ENCODE results near the gene TTC14. TPM values are rescaled to one million over a fixed set of nuclear protein-coding genes. Genes with fewer than 3 reads are reported as not detected.

Gene TTC14, protein sequence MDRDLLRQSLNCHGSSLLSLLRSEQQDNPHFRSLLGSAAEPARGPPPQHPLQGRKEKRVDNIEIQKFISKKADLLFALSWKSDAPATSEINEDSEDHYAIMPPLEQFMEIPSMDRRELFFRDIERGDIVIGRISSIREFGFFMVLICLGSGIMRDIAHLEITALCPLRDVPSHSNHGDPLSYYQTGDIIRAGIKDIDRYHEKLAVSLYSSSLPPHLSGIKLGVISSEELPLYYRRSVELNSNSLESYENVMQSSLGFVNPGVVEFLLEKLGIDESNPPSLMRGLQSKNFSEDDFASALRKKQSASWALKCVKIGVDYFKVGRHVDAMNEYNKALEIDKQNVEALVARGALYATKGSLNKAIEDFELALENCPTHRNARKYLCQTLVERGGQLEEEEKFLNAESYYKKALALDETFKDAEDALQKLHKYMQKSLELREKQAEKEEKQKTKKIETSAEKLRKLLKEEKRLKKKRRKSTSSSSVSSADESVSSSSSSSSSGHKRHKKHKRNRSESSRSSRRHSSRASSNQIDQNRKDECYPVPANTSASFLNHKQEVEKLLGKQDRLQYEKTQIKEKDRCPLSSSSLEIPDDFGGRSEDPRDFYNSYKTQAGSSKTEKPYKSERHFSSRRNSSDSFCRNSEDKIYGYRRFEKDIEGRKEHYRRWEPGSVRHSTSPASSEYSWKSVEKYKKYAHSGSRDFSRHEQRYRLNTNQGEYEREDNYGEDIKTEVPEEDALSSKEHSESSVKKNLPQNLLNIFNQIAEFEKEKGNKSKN
- total RNA-seq (2021; ENCODE audit: unreplicated experiment) = 31.5 TPM
- 5.6 and 7.5 TPM in 2 replicates for polyA plus RNA-seq (2012)
- Bru-seq, nascent RNA = percentile 94 among the genes with signal in this experiment
- BruChase-seq, experiment 1, labeled RNA remaining after a 6-hour chase = percentile 90 among the genes with signal in this experiment
- percentile 97 among the genes with signal in this experiment for BruChase-seq, experiment 2, labeled RNA remaining after a 2-hour chase
- long read RNA-seq, full-length matches to known transcripts = 6 of 25 reads
- long read RNA-seq, partial matches to known transcripts = 6 of 25 reads
- long read RNA-seq, other reads (novel, unspliced or antisense) = 13 of 25 reads

DNA sequence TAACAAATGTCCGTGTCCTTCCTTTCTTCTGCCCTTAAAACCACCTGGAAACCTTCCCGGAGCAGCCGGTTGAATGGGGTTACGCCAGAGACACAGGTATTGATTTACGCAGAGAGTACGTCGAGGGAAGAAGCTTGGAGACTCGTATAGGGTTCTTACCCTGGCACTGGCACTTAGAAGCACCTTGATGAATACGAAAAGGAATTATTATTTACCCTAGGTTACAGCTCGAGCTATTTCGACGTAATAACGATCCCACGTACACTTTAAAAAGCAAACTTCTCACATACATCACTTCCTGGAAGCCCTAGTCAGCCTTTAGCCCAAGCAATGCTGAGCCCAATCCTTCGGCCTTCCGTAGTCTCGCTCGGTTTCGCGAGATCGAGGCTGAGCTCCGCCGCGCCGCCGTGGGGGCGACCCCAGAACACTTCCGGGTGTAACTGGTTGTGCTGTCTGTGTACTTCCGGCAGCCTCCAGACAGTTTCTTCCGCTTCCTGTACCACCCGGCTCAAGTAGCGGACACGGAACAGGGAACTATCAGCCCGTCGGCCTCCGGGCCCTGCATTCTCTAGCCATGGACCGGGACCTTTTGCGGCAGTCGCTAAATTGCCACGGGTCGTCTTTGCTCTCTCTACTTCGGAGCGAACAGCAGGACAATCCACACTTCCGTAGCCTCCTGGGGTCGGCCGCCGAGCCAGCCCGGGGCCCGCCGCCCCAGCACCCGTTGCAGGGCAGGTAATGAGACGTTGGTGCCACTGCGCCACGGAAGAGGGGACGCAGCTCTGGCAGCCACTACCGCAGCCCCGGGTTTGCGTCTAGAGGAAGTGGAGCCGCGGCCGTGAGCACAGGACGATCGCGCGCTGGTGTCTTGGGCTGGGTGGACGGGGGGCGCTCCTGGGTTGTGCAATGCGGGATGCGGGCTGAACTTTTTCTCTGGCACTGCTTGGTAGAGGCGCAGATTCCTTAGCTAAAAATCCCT lies at the start of gene TTC14:
TSS of gene TTC14 (plus strand) at position 476 of the 979 bp plus-strand sequence. CDS start at position 575, 99 bp downstream.
- peak within 1 kb of the TSS; percentile 77 for H3K27ac ChIP-seq (ENCODE audit: low read depth, low read length)
- H3K4me2 ChIP-seq (ENCODE audit: low read length) = peak within 1 kb of the TSS; percentile 72
- no peaks in the 10 kb centered on the region for H4K20me1 ChIP-seq (ENCODE audit: insufficient read depth)
- H3K4me3 ChIP-seq (replicated peaks in 1 of 2; ENCODE audit: low read depth in 1 of 2, low read length in 2 of 2) = peak within 1 kb of the TSS; percentile 89 to 95
- H3K79me2 ChIP-seq (ENCODE audit: insufficient read depth, low read length) = peaks cover 40% of the 10 kb centered on the region
- DNase-seq (ENCODE audit: low read depth, low spot score) (peak; percentile 94), ATAC-seq (peak; percentile 95)
- peak within 1 kb of the TSS; percentile 79 for H3K9ac ChIP-seq (ENCODE audit: low read length)
- RAD21 ChIA-PET (ENCODE audit: low non-redundant PET in 1 of 2, low total read pairs in 2 of 2, uncharacterized antibody in 2 of 2, unreplicated experiment in 2 of 2) = no interaction called here
- no peaks in the 10 kb centered on the region for H3K9me2 ChIP-seq (ENCODE audit: insufficient read depth)
- H3K27me3 ChIP-seq (ENCODE audit: insufficient read depth, low read length) = no peaks in the 10 kb centered on the region
- no peaks in the 10 kb centered on the region for H3K9me3 ChIP-seq (ENCODE audit: control insufficient read depth in 1 of 2, insufficient read depth in 1 of 2, low read depth in 1 of 2, low read length in 2 of 2)
- intact Hi-C loops (cut with micrococcal nuclease) = loop anchor here (2.0 to 10.0 kb wide), 3 partner anchors 313 to 1039 kb away; partner anchors contain the start of genes ACTL6A and FXR1
- H3K4me1 ChIP-seq (ENCODE audit: control insufficient read depth in 1 of 2, insufficient read depth in 2 of 2, low read length in 2 of 2) = peaks cover 8 to 12% of the 10 kb centered on the region in 2 experiments; a peak in 3 of 4 replicates
- peak within 1 kb of the TSS; percentile 24 for H2AFZ ChIP-seq (ENCODE audit: low read depth, low read length, poor library complexity, severe bottlenecking)
- BruUV-seq (replicated peaks) = no TSS peak
- peaks cover 16 to 22% of the 10 kb centered on the region in 2 experiments for H3K36me3 ChIP-seq (ENCODE audit: control insufficient read depth in 1 of 2, insufficient read depth in 2 of 2, low read length in 2 of 2)
- POLR2A ChIA-PET = interaction anchor here (1.3 kb wide), 1 partner anchor 10 kb away, joined by 4 read pairs; no protein-coding TSS in a partner anchor
- CTCF ChIA-PET = interaction anchor here (0.6 to 1.0 kb wide), 3 partner anchors 14 to 673 kb away, joined by 3 read pairs; no protein-coding TSS in a partner anchor
- no peak for TF ChIP-seq EZH2 (IDR thresholded peaks at IDR 0.05)
- no peak for TF ChIP-seq RAD21 (IDR thresholded peaks at IDR 0.05; ENCODE audit: low read depth)
- TF ChIP-seq, protein P1, sequence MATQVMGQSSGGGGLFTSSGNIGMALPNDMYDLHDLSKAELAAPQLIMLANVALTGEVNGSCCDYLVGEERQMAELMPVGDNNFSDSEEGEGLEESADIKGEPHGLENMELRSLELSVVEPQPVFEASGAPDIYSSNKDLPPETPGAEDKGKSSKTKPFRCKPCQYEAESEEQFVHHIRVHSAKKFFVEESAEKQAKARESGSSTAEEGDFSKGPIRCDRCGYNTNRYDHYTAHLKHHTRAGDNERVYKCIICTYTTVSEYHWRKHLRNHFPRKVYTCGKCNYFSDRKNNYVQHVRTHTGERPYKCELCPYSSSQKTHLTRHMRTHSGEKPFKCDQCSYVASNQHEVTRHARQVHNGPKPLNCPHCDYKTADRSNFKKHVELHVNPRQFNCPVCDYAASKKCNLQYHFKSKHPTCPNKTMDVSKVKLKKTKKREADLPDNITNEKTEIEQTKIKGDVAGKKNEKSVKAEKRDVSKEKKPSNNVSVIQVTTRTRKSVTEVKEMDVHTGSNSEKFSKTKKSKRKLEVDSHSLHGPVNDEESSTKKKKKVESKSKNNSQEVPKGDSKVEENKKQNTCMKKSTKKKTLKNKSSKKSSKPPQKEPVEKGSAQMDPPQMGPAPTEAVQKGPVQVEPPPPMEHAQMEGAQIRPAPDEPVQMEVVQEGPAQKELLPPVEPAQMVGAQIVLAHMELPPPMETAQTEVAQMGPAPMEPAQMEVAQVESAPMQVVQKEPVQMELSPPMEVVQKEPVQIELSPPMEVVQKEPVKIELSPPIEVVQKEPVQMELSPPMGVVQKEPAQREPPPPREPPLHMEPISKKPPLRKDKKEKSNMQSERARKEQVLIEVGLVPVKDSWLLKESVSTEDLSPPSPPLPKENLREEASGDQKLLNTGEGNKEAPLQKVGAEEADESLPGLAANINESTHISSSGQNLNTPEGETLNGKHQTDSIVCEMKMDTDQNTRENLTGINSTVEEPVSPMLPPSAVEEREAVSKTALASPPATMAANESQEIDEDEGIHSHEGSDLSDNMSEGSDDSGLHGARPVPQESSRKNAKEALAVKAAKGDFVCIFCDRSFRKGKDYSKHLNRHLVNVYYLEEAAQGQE (IDR thresholded peaks at IDR 0.05; ENCODE audit: low read depth) = no peak
- TF ChIP-seq SRF (IDR thresholded peaks at IDR 0.05; ENCODE audit: low read depth) = peak; percentile 67; the same call in 1 of the 2 replicates
- no peak for TF ChIP-seq JUND (IDR thresholded peaks at IDR 0.05)
- no peak for TF ChIP-seq EZH2phosphoT487 (IDR thresholded peaks at IDR 0.05; ENCODE audit: borderline replicate concordance)
- no peak for TF ChIP-seq FOSL1 (IDR thresholded peaks at IDR 0.05; ENCODE audit: low read depth)
- TF ChIP-seq SP1 (IDR thresholded peaks at IDR 0.05; ENCODE audit: low read depth) = peak; percentile 63
- TF ChIP-seq EGR1 (IDR thresholded peaks at IDR 0.05; ENCODE audit: low read depth) = peak; percentile 92
- peak; percentile 97 for TF ChIP-seq ELF1 (IDR thresholded peaks at IDR 0.05; ENCODE audit: borderline replicate concordance, low read depth)
- peak; percentile 74 for TF ChIP-seq YY1 (IDR thresholded peaks at IDR 0.05; ENCODE audit: extremely low read depth, insufficient replicate concordance, low read depth, low read length)
- TF ChIP-seq CEBPB (IDR thresholded peaks at IDR 0.05; ENCODE audit: low read depth) = peak; percentile 60; the same call in 1 of the 2 replicates
- peak; percentile 87 for TF ChIP-seq CBX3 (IDR thresholded peaks at IDR 0.05; ENCODE audit: low read depth)
- TF ChIP-seq, protein P2, sequence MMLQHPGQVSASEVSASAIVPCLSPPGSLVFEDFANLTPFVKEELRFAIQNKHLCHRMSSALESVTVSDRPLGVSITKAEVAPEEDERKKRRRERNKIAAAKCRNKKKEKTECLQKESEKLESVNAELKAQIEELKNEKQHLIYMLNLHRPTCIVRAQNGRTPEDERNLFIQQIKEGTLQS (IDR thresholded peaks at IDR 0.05) = no peak
- peak; percentile 81 for TF ChIP-seq ZFX (IDR thresholded peaks at IDR 0.05)
- peak; percentile 88 for TF ChIP-seq SIN3A (IDR thresholded peaks at IDR 0.05; ENCODE audit: low read depth)
- TF ChIP-seq, protein P3, sequence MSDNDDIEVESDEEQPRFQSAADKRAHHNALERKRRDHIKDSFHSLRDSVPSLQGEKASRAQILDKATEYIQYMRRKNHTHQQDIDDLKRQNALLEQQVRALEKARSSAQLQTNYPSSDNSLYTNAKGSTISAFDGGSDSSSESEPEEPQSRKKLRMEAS (IDR thresholded peaks at IDR 0.05) = peak; percentile 88
- peak; percentile 64 for TF ChIP-seq POLR2A (IDR thresholded peaks at IDR 0.05; ENCODE audit: borderline replicate concordance, extremely low read depth, insufficient read depth, insufficient read length)
- peak; percentile 98 for TF ChIP-seq POLR2AphosphoS5 (IDR thresholded peaks at IDR 0.05; ENCODE audit: low read depth, low read length)
